ENCODE results near the gene RUBCNL.

DNA sequence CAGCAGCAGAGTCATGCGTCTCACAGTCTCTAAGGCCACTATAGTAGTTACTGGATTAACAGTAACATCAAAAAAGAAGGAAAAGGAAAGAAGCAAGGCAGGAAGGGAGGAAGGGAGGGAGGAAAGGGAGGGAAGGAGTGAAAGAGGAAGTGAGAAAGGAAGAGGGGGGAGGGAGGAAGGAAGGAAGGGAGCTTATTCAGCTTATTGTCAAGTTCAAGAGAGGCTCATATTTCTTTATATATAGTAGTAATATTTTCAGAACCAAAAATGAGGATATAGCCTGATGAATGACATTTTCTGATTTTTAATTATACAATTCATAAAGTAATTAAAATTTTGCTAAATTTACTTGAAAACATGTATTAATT, 17.7 kb upstream of the RUBCNL start:
- TF ChIP-seq, protein P1, sequence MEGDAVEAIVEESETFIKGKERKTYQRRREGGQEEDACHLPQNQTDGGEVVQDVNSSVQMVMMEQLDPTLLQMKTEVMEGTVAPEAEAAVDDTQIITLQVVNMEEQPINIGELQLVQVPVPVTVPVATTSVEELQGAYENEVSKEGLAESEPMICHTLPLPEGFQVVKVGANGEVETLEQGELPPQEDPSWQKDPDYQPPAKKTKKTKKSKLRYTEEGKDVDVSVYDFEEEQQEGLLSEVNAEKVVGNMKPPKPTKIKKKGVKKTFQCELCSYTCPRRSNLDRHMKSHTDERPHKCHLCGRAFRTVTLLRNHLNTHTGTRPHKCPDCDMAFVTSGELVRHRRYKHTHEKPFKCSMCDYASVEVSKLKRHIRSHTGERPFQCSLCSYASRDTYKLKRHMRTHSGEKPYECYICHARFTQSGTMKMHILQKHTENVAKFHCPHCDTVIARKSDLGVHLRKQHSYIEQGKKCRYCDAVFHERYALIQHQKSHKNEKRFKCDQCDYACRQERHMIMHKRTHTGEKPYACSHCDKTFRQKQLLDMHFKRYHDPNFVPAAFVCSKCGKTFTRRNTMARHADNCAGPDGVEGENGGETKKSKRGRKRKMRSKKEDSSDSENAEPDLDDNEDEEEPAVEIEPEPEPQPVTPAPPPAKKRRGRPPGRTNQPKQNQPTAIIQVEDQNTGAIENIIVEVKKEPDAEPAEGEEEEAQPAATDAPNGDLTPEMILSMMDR (IDR thresholded peaks at IDR 0.05), result no peak
- no peak for TF ChIP-seq POLR2A (IDR thresholded peaks at IDR 0.05)
